T-helper 17 cell (primary cell): ENCODE data around the gene NECTIN2. TPM values are rescaled to one million over a fixed set of nuclear protein-coding genes. Genes with fewer than 3 reads are reported as not detected.
"Not testable (repeated sequence)": the region's sequence is repeated elsewhere in the genome, so short reads cannot be mapped to it uniquely, and the experiment has no call there.

ENCODE experiments used
- ATAC-seq: fragments of 150-1000 bp; cut with Tn5 transposase; 2 replicates; pipeline ENCODE4 v1.10.0; 2021; ENCODE audit warnings: mild to moderate bottlenecking, moderate library complexity
- DNase-seq, 3 donors: peaks; one replicate each; pipeline versions ENCODE4 v3.0.0 to v3.0.0-alpha.2; 2020 to 2021
- H3K9me3 ChIP-seq: one replicate; pipeline ENCODE4 v1.7.0; 2013; ENCODE audit warnings: low read length, mild to moderate bottlenecking; ENCODE audit not compliant: control insufficient read depth, poor library complexity, severe bottlenecking
- H3K27ac Mint-ChIP-seq: one replicate; pipeline ENCODE4 v1.8.0; 2022; ENCODE audit warnings: mild to moderate bottlenecking, moderate library complexity, mixed read lengths
- H3K27me3 Mint-ChIP-seq: one replicate; pipeline ENCODE4 v1.8.0; 2022; ENCODE audit warnings: mixed read lengths
- H3K36me3 Mint-ChIP-seq: one replicate; pipeline ENCODE4 v1.8.0; 2022; ENCODE audit warnings: low read depth, mixed read lengths
- H3K4me1 Mint-ChIP-seq: one replicate; pipeline ENCODE4 v1.8.0; 2022; ENCODE audit warnings: mild to moderate bottlenecking, mixed read lengths
- H3K4me3 Mint-ChIP-seq: one replicate; pipeline ENCODE4 v1.8.0; 2022; ENCODE audit warnings: mild to moderate bottlenecking, moderate library complexity, mixed read lengths
- total RNA-seq, 4 donors: library from RNA in 2 of 4; stranded (reverse) in 2 of 4; gene quantifications; one replicate each; pipeline ENCODE4 v1.2.3 and lab custom pipeline; 2022 to 2026

Gene NECTIN2
- total RNA-seq, 2 donors from 2014 or later: 2.5 to 5.2 TPM

DNA sequence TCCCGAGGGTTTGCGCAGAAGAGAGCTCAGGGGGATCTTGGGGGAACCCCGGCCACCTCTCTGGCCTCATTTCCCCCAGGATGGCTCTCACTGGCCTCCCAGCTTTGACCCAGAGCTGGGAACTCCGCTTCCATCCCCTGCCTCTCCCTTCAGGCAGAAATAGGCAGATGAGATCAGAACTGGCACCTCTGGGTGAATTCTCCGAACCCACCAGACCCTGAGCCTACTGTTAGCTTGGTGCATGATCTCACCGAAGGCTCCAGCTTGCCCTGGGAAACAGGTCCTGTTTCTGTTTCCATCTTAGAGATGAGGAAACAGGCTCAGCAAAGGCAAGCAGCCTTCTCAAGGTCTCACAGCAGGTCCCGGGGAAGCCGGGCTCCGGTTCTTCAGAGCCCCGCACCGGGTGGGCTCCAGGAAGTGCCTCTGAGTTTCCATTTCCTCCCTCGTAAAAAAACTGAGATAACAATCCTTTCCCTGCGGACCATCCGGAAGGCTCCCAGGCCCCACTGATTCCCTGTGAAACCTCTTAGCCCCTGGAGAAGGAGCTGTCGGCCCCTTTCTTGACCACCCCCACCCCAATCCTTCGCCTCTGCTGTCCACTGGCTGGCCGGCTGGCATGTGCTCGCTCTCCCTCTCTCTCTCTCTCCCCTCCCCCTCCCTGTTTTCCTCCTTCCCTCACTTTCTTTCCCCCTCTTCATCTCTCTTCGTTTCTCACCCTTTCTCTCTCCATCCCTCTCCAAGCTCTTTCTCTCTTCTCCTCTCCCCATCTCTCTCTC, 2.1 kb downstream of the NECTIN2 start:
- Mint-ChIP-seq H3K36me3 (peaks cover 3% of the 10 kb centered on the region), H3K27ac (peak overlapping the region; percentile 59), H3K27me3 (peaks cover 10% of the 10 kb centered on the region), H3K4me3 (peak overlapping the region; percentile 68), H3K4me1 (peaks cover 37% of the 10 kb centered on the region)
- no peak for ATAC-seq
- no peak for DNase-seq
- no peaks in the 10 kb centered on the region for H3K9me3 ChIP-seq

DNA sequence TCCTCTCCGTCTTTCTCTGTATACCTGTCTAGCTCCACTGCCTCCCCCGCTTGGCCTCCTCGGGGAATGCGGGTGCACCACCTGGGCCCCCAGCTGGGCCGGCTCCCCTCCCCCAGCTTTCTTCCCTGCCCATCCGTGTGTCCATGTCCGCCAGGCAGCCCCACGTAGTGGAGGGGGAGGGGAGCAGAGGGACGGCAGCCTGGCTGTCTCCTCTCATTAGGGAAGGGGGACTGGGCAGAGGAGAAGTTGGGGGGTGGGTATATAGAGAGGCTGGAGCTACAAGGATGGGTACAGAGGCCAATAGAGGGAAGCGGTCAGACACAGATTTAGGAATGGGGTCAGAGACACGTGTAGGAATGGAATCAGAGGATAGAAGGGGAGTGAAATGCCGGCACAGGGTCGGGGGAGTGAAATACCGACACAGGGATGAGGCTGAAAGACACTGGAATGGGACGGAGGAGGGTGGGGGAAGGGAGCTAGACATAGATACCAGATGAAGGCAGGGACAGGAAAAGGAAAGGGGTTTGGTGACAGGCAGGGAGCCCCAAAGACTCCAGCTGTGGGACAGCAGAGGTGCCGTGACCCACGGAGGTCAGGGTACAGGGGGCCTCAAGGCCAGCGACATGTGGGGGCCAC, 2.8 kb downstream of the NECTIN2 start:
- Mint-ChIP-seq H3K27me3 (peaks cover 10% of the 10 kb centered on the region), H3K4me3 (peak overlapping the region; percentile 68), H3K36me3 (peaks cover 3% of the 10 kb centered on the region), H3K27ac (peak overlapping the region; percentile 59), H3K4me1 (peaks cover 39% of the 10 kb centered on the region)
- H3K9me3 ChIP-seq: no peaks in the 10 kb centered on the region
- ATAC-seq: no peak
- no peak for DNase-seq

DNA sequence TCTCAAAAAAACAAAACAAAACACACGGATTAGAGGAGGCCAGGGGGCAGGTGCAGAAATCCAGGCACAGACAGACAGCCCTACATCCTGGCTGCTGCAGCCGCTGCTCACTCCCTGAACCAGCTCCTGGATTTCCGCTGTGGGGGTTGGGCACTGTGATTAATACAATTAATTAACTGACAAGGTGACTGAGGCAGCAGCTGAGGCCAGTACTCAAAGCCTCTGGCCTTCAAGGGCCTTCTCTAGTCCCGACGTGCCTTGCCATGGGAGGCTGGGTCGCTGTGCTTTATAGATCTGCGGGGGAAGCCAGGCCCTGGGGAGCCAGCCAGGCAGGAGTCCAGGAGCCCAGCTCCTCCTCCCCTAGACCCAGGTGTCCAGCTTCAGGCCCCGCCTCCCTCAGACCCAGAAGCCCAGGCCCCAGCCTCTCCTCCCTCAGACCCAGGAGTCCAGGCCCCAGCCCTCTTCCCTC, 4.6 kb downstream of the NECTIN2 start:
- Mint-ChIP-seq H3K27ac (peak overlapping the region; percentile 19), H3K4me3 (no peak overlapping the region), H3K4me1 (peaks cover 30% of the 10 kb centered on the region), H3K36me3 (peaks cover under 1% of the 10 kb centered on the region), H3K27me3 (peaks cover 10% of the 10 kb centered on the region)
- no peak for ATAC-seq
- no peaks in the 10 kb centered on the region for H3K9me3 ChIP-seq
- no peak for DNase-seq

DNA sequence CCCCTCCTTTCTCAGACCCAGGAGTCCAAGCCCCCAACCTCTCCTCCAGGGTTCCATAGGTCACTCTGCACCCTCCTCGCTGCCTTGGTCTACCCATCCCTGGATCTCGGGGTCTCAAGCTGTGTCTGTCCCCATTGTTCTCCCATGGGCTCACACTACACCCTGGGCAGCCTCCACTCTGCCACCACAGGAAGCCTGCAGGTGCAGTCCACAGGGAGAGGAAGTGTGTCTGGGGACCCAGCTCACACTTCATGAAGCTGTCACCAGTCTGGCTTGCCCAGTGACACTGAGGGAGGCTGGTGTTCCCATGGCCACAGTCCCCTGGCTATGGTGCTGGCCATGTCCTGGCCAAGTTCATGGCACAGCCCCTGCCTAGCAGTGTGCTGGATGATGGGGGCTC, 5.3 kb downstream of the NECTIN2 start:
- H3K4me3 Mint-ChIP-seq: no peak overlapping the region
- ATAC-seq: no peak
- H3K27ac Mint-ChIP-seq: peak overlapping the region; percentile 37
- no peak for DNase-seq
- H3K27me3 Mint-ChIP-seq: peaks cover 10% of the 10 kb centered on the region
- H3K4me1 Mint-ChIP-seq: peaks cover 30% of the 10 kb centered on the region
- no peaks in the 10 kb centered on the region for H3K36me3 Mint-ChIP-seq
- H3K9me3 ChIP-seq: no peaks in the 10 kb centered on the region

DNA sequence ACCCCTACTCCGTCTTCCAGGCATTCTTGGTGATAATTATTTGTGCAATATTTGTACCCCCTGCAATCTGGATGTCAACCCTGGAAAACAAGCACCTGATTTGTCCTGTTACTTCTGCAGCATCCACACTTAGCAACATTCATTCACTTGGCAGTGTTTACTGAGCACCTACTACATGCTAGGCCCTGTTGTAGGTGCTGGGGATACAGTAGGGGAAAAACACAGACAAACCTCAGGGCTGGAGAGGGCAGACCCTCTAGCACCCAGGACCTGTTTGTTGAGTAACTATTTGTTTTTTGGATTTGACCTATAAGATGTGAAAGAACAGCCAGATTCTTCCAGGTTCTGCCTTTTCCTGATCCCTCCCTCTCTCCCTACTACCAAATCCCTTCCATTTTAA, 9.5 kb downstream of the NECTIN2 start:
- Mint-ChIP-seq H3K4me1 (peaks cover 10% of the 10 kb centered on the region), H3K27me3 (peaks cover 5% of the 10 kb centered on the region), H3K4me3 (no peak overlapping the region)

DNA sequence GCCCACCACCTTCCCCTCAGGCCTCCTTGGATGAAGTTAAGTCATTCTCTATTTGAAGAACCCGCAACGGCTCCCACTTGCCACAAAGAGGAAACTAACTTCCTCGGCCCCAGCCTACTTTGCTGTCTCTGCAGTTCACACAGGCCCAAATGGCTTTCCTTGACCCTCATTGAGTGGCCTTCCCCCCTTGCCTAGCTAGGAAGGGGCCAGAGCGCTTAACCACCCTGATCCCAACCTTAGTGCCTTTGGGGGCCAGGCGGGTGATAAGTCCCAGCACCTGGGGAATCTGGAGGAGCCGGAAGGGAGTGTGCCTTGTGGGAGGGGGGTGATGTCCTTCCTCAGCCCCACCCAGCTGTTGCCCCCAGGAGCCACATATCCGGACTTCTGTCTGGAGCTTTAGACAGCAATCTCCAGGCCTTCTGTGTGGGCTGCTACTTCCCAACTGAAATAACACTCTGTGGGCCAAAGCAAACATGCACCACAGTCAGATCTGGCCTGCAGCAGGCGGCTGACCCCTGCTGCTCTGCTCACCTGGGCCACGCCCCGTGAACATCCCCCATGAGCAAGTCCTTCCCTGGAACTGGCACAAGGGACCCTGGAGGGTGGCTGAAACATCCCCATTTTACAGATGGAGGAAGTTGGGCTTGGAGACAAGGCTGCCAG, 10.5 kb downstream of the NECTIN2 start:
- Mint-ChIP-seq H3K27ac (no peak overlapping the region), H3K4me1 (peaks cover 8% of the 10 kb centered on the region), H3K27me3 (peaks cover 5% of the 10 kb centered on the region), H3K4me3 (no peak overlapping the region), H3K36me3 (no peaks in the 10 kb centered on the region)
- DNase-seq: no peak
- H3K9me3 ChIP-seq: no peaks in the 10 kb centered on the region
- no peak for ATAC-seq

More for the DNA sequence above, 9.5 kb downstream of the NECTIN2 start:
- no peak overlapping the region for H3K27ac Mint-ChIP-seq
- DNase-seq (no peak), ATAC-seq (no peak)
- no peaks in the 10 kb centered on the region for H3K9me3 ChIP-seq
- H3K36me3 Mint-ChIP-seq: no peaks in the 10 kb centered on the region

DNA sequence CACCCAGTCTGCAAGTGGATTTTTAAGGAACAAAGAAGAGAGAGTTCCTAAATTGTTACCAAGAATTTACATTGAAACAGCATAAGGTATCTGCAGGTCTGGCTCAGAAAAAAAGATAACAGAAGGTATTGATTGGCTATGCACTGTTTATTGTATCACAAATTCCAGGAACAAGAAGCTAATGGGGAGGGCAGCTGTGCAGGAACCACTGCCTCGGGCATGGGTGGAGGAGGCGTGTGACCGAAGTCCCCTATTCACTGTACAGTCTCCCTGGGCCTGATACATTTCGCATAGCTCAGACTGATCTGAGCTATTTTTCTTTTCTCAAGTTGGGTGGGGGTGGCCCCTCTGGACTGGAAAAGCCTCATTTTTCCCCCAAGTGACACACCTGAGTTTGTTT, 11.7 kb downstream of the NECTIN2 start:
- H3K27me3 Mint-ChIP-seq: peaks cover 5% of the 10 kb centered on the region
- H3K9me3 ChIP-seq: no peaks in the 10 kb centered on the region
- no peak overlapping the region for H3K4me3 Mint-ChIP-seq
- DNase-seq: no peak
- H3K4me1 Mint-ChIP-seq: peaks cover 2% of the 10 kb centered on the region
- no peak for ATAC-seq
- no peak overlapping the region for H3K27ac Mint-ChIP-seq
- H3K36me3 Mint-ChIP-seq: no peaks in the 10 kb centered on the region

DNA sequence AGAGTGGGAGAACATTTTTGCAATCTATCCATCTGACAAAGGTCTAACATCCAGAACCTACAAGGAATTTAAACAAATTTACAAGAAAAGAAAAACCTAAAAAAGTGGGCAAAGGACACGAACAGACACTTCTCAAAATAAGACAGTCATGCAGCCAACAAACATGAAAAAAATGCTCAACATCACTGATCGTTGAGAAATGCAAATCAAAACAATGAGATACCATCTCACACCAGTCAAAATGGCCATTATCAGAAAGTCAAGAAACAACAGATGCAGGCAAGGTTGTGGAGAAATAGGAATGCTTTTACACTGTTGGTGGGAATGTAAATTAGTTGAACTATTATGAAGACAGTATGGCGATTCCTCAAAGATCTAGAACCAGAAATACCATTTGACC, 15.5 kb downstream of the NECTIN2 start:
- not testable (repeated sequence) for H3K4me1 Mint-ChIP-seq, H3K27me3 Mint-ChIP-seq, H3K4me3 Mint-ChIP-seq, H3K9me3 ChIP-seq, ATAC-seq, DNase-seq, H3K27ac Mint-ChIP-seq, H3K36me3 Mint-ChIP-seq

DNA sequence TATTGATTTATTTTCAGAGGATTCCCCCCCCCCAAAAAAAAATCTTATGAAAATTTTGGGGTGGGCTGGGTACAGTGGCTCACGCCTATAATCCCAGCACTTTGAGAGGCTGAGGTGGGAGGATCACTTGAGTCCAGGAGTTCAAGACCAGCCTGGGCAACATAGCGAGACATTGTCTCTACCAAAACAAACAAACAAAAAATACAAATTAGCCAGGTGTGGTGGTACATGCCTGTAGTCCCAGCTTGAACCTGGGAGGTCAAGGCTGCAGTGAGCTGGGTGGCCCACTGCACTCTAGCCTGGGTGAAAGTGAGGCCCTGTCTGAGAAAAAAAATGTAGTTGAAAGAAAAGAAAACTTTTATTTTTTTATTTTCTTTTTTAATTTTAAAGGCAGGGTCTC, 17.9 kb downstream of the NECTIN2 start:
- Mint-ChIP-seq H3K27me3 (peaks cover 10% of the 10 kb centered on the region), H3K4me1 (peaks cover 5% of the 10 kb centered on the region)
- ATAC-seq: no peak

DNA sequence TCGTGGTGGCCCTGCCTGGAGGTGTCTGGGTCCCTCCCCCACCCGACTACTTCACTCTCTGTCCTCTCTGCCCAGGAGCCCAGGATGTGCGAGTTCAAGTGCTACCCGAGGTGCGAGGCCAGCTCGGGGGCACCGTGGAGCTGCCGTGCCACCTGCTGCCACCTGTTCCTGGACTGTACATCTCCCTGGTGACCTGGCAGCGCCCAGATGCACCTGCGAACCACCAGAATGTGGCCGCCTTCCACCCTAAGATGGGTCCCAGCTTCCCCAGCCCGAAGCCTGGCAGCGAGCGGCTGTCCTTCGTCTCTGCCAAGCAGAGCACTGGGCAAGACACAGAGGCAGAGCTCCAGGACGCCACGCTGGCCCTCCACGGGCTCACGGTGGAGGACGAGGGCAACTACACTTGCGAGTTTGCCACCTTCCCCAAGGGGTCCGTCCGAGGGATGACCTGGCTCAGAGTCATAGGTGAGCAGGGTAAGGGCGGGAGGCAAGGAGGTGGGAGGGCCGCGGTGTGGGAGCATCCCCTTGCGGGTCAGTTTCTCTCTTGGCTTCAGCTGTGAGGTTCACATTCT, 19.2 kb downstream of the NECTIN2 start:
- H3K4me1 Mint-ChIP-seq: peaks cover 5% of the 10 kb centered on the region
- H3K27me3 Mint-ChIP-seq: peaks cover 5% of the 10 kb centered on the region
- no peak overlapping the region for H3K27ac Mint-ChIP-seq
- H3K36me3 Mint-ChIP-seq: peaks cover 4% of the 10 kb centered on the region
- no peaks in the 10 kb centered on the region for H3K9me3 ChIP-seq
- DNase-seq: no peak
- peak overlapping the region; percentile 19 for H3K4me3 Mint-ChIP-seq
- no peak for ATAC-seq

More for the DNA sequence above, 17.9 kb downstream of the NECTIN2 start:
- Mint-ChIP-seq H3K4me3 (no peak overlapping the region), H3K36me3 (peaks cover 4% of the 10 kb centered on the region), H3K27ac (no peak overlapping the region)
- DNase-seq: no peak
- H3K9me3 ChIP-seq: no peaks in the 10 kb centered on the region

DNA sequence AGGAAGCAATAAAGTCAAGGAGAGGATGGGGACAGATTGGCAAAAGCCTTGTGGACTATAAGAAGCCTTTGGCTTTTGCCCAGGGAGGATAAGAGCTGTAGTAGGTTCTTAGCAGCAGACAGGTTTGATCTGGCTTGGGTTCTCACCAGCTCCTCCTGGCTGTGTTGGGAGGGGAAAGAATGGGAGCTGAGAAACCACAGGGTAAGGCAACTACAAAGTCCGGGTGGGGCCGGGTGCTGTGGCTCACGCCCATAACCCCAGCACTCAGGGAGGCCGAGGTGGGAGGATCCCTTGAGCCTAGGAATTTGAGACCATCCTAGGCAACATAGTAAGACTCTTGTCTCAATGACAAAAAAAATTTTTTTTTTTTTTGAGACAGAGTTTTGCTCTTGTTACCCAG, 20.6 kb downstream of the NECTIN2 start:
- no peak for DNase-seq
- H3K9me3 ChIP-seq: no peaks in the 10 kb centered on the region
- Mint-ChIP-seq H3K27me3 (peaks cover 5% of the 10 kb centered on the region), H3K36me3 (peaks cover 4% of the 10 kb centered on the region), H3K27ac (peak overlapping the region; percentile 71), H3K4me3 (no peak overlapping the region), H3K4me1 (peaks cover 5% of the 10 kb centered on the region)
- ATAC-seq: no peak

DNA sequence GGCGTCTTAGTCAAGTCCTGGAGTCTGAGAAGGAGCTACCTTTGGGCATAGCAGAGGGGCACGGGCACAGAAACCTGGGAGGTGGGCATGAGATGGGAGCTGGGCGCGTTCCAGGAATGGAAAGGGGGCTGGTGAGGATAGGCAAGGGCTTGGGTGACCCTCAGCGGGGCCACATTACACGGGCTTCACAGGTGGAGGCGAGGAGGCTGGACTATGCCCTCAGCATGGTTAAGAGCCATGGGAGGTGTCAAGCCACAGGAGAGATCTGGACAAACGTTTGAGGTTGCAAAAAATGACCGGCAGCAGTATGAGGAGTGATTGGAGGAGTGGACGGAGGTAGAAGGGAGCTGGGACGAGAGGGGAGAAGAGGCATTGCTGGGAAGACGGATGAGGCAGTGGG, 21.5 kb downstream of the NECTIN2 start:
- H3K27me3 Mint-ChIP-seq: peaks cover 10% of the 10 kb centered on the region

More for the DNA sequence above, 21.5 kb downstream of the NECTIN2 start:
- no peak overlapping the region for H3K27ac Mint-ChIP-seq
- peaks cover 4% of the 10 kb centered on the region for H3K36me3 Mint-ChIP-seq
- DNase-seq (no peak), ATAC-seq (no peak)
- no peaks in the 10 kb centered on the region for H3K9me3 ChIP-seq
- H3K4me1 Mint-ChIP-seq: peaks cover 5% of the 10 kb centered on the region
- H3K4me3 Mint-ChIP-seq: peak overlapping the region; percentile 36
